Measurements from ENCODE around the gene NRL. TPM values are rescaled to one million over a fixed set of nuclear protein-coding genes. Genes with fewer than 3 reads are reported as not detected.

Gene NRL
- total RNA-seq (2022; extraction: Qiagen RNA extraction; ENCODE audit: low read depth), result 0.58 to 1.0 TPM (median 0.99 TPM) in 5 replicates

GRCh38 chr14:24114532-24115421 is at the start of gene NRL, which contains the start of gene DCAF11:
TSS of gene NRL (minus strand) at chr14:24114949. CDS start at chr14:24082848, 32,101 bp downstream.
TSS of gene DCAF11 (plus strand) at chr14:24114777. CDS start at chr14:24115595, 818 bp downstream.

DNA sequence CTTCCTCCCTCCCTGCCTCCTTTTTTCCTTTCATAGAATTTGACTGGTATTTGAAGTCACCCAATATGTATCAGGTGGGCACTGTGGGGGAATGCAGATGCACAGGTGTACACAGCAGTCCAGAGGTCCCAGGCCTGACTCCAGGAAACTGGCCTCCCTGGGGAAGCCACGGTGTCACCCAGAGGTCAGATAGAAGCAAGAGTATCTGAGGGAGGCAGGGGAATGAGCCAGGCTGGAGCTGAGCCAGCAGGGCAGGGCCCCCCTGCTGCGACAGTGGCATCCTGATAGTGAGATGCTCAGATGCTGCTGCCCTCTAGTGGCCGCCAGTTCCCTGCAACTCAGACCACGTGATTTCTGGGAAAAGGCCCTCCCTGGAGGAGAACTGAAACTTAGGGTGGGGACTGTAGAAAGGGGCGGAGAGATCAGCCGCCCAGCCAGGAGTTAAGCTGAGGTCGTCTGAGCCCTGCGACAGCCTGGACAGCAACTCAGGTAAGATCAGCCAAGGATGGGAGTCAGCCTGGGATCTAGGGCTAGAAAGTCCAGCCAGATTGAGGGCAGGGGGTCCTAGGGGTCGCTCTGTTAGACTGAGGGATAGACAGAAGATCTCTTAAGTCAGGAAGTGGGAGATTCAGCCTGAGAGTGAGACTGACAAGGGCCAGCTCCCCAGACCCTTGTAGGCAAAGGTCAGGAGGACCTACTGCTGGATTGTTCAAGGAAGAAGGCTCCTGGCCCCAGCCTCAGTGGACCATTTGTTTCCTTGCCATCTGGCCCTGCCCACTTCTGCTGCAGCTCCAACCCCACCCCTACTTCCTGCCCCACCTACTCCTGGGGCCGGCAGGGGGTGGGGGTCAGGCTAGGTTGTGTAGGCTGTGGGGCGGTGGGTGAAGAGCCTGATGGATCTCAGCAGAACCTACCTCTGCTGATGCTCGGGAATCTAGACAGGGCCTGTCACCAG is 46.4 kb upstream of the NRL start, which contains the start of gene IRF9:
Gene IRF9 (plus strand): TSS at position 416 of the 955 bp plus-strand sequence. CDS start 880 bp downstream, outside the sequence.

DNA sequence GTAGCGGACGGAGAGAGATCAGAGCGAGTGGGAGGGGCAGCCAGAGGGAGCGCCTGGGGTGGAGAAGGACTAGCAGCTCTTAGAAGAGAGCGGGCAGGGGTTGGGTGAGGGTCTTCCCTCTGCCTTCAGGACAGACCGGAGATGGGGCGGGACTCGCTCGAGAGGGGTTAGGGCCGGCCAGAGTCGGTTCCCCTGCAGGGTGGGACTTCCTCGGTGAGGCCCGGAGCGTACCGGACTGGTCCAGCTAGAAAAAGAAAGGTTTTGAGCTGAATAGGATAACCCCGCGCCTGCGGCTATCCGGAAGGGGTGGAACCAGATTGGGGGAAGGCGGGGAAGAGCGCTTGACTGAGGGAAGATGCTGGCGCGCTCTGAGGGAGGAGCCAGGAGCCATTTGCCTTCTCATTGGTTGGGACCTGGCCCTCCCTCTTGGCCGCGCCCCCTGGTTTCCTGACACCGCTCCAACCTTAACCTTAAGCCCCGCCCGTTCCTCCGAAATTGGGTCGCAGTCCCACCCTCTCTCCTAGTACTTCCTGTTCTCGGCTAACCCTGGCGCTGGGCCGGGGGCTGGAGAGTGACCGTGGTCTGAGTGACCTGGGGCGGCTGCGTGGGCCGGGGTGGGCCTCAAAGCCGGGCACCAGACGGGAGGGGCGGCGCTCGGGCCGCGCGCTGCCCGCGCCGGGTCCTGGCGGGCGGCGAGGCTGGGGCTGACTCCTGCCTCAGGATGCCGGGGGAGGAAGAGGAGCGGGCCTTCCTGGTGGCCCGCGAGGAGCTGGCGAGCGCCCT is 32.4 kb upstream of the NRL start, which contains the start of gene RNF31:
Gene RNF31 (plus strand): TSS at position 521 of the 783 bp plus-strand sequence. CDS start 201 bp downstream, at position 722.

DNA sequence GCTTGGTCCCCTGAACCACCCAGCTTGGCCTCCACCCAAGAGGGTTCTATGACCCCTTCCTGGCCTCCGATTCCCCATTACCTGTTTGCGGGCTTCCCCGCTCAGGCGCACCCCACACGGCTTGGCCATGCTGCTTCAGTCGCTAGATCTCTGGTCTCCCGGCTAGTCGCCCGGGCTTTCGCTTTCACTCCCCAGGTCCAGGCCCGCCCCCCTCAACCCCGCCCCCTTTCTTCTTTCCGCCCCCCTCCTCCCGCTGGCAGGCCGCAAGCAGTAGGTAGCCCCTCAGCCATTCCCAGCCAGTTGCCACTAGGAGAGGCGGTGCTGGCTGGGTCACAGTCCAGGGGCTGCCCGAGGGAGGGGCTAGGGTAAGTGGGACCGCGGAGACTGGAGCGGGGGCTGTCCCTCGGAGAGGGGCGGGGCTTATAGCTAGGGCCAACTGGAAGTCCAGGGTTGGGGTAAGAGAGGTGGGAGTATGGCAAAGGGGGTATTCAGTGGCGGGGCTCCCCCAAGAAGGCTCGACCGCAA is 31.8 kb upstream of the NRL start, which contains the start of gene PSME2:
Gene PSME2 (minus strand): TSS at position 158 of the 525 bp plus-strand sequence. CDS start 29 bp downstream, at position 129.

DNA sequence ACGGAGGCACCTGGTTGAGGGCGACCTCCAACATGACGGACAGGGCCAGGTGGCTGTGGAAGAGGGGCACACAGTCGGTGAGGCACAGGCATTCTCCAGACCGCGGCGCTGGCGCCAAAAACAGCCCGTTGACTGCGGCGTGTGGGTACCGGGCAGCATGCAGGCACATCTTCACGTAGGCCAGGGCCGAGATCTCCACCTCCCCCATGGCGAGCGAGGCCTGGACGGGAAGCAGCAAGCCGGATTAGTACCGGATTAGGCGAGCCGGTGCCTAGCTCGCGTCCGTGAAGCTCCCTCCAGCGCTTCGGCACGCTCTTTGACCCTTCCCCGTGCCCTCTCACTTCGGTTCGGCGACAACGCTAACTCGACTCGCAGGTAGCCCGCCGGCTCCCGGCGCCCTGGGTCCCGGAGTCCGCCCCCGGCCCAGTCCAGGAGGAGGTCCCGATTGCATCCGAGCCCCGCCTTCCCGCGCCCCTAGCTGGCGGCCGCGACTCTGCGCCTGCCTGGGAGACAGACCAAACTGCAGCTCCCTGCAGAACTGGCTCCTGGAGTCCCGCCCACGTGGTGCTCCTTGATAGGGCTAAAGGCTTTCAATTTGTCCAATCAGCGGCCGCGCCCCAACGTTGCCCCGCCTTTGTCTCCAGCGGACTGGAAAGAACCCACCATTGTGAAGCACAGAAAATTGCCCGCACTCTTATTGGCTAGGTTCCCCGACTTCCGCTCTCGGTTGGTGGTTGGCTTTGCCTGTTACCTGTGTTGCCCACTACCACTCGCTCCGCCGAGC is 26.5 kb upstream of the NRL start, which contains the start of gene EMC9:
Gene EMC9 (minus strand): TSS at position 495 of the 784 bp plus-strand sequence. CDS start 287 bp downstream, at position 208.

GRCh38 chr14:24135834-24136683 is 21.3 kb upstream of the NRL start, which contains the start of gene PSME1:
TSS of gene PSME1 (plus strand) at chr14:24136194. CDS start at chr14:24136263, 69 bp downstream.

DNA sequence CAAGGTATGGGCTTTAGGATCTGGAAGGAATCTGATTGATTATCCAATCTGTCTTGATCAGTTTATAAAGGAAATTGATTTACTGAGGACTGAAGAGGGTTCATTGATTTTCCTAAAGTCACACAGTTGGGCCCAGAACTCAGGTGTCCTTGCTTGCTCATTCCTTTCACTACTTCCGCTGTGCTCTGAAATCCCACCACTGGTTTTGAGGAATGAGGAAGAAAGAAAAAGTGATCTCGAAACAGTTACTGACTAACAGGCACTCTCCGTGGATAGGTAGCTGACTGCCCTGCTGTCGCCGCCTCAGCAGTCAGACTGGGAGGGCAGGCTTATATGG is 15.6 kb upstream of the NRL start, which contains the start of gene FITM1:
Gene FITM1 (plus strand): TSS at position 280 of the 337 bp plus-strand sequence. CDS start 905 bp downstream, outside the sequence.

GRCh38 chr14:24093901-24094840 is 20.6 kb downstream of the NRL start, which contains the start of gene PCK2:
TSS of gene PCK2 (plus strand) at chr14:24094311. CDS start at chr14:24094406, 95 bp downstream.

GRCh38 chr14:24071144-24071697 is 43.5 kb downstream of the NRL start, which contains the start of gene CPNE6:
TSS of gene CPNE6 (plus strand) at chr14:24071562. CDS start at chr14:24072937, 1,375 bp downstream.

GRCh38 chr14:24051789-24052655 is 62.7 kb downstream of the NRL start, which contains the start of gene CARMIL3:
TSS of gene CARMIL3 (plus strand) at chr14:24052009. CDS start at chr14:24052154, 145 bp downstream.

Other genes starting within 250 kb of the NRL start
- 39.3 to 49.4 TPM (median 46.9 TPM) in 5 replicates for gene DHRS4, start 161.2 kb downstream of the NRL start, total RNA-seq (2022; extraction: Qiagen RNA extraction; ENCODE audit: low read depth)
- gene DHRS4L2, start 126.0 kb downstream of the NRL start, total RNA-seq (2022; extraction: Qiagen RNA extraction; ENCODE audit: low read depth), result 23.7 to 33.4 TPM (median 29.9 TPM) in 5 replicates
- gene CARMIL3, start 62.9 kb downstream of the NRL start, total RNA-seq (2022; extraction: Qiagen RNA extraction; ENCODE audit: low read depth), result 0.24 to 0.59 TPM (median 0.47 TPM) in 5 replicates
- gene CPNE6, start 43.4 kb downstream of the NRL start, total RNA-seq (2022; extraction: Qiagen RNA extraction; ENCODE audit: low read depth), result not detected in 5 replicates
- 17.9 to 21.1 TPM (median 19.7 TPM) in 5 replicates for gene PCK2, start 20.6 kb downstream of the NRL start, total RNA-seq (2022; extraction: Qiagen RNA extraction; ENCODE audit: low read depth)
- 21.0 to 25.3 TPM (median 21.5 TPM) in 5 replicates for gene DCAF11, start 172 bp downstream of the NRL start, total RNA-seq (2022; extraction: Qiagen RNA extraction; ENCODE audit: low read depth)
- gene FITM1, start 15.7 kb upstream of the NRL start, total RNA-seq (2022; extraction: Qiagen RNA extraction; ENCODE audit: low read depth), result 0.15 to 0.28 TPM (median 0.24 TPM) in 3 of 5 replicates, not detected in the others
- gene PSME1, start 21.2 kb upstream of the NRL start, total RNA-seq (2022; extraction: Qiagen RNA extraction; ENCODE audit: low read depth), result 163 to 182 TPM (median 171 TPM) in 5 replicates
- gene EMC9, start 26.6 kb upstream of the NRL start, total RNA-seq (2022; extraction: Qiagen RNA extraction; ENCODE audit: low read depth), result 50.9 to 61.8 TPM (median 56.9 TPM) in 5 replicates
- 164 to 198 TPM (median 177 TPM) in 5 replicates for gene PSME2, start 31.7 kb upstream of the NRL start, total RNA-seq (2022; extraction: Qiagen RNA extraction; ENCODE audit: low read depth)
- 25.6 to 33.1 TPM (median 29.9 TPM) in 5 replicates for gene RNF31, start 32.5 kb upstream of the NRL start, total RNA-seq (2022; extraction: Qiagen RNA extraction; ENCODE audit: low read depth)
- 14.6 to 21.4 TPM (median 16.7 TPM) in 5 replicates for gene IRF9, start 46.3 kb upstream of the NRL start, total RNA-seq (2022; extraction: Qiagen RNA extraction; ENCODE audit: low read depth)
- gene REC8, start 57.1 kb upstream of the NRL start, total RNA-seq (2022; extraction: Qiagen RNA extraction; ENCODE audit: low read depth), result 3.4 to 6.4 TPM (median 4.3 TPM) in 5 replicates
- gene IPO4, start 73.9 kb upstream of the NRL start, total RNA-seq (2022; extraction: Qiagen RNA extraction; ENCODE audit: low read depth), result 79.6 to 102 TPM (median 88.2 TPM) in 5 replicates
- 65.1 to 72.9 TPM (median 67.8 TPM) in 5 replicates for gene TM9SF1, start 80.5 kb upstream of the NRL start, total RNA-seq (2022; extraction: Qiagen RNA extraction; ENCODE audit: low read depth)
- gene TSSK4, start 90.7 kb upstream of the NRL start, total RNA-seq (2022; extraction: Qiagen RNA extraction; ENCODE audit: low read depth), result 0.07 TPM in 1 of 5 replicates, not detected in the others
- gene CHMP4A, start 98.5 kb upstream of the NRL start, total RNA-seq (2022; extraction: Qiagen RNA extraction; ENCODE audit: low read depth), result 79.6 to 96.4 TPM (median 82.0 TPM) in 5 replicates
- gene MDP1, start 101.1 kb upstream of the NRL start, total RNA-seq (2022; extraction: Qiagen RNA extraction; ENCODE audit: low read depth), result 27.9 to 35.3 TPM (median 29.6 TPM) in 5 replicates
- gene NEDD8, start 117.4 kb upstream of the NRL start, total RNA-seq (2022; extraction: Qiagen RNA extraction; ENCODE audit: low read depth), result 427 to 475 TPM (median 451 TPM) in 5 replicates
- gene GMPR2, start 118.0 kb upstream of the NRL start, total RNA-seq (2022; extraction: Qiagen RNA extraction; ENCODE audit: low read depth), result 52.4 to 64.1 TPM (median 56.5 TPM) in 5 replicates
- gene TINF2, start 127.7 kb upstream of the NRL start, total RNA-seq (2022; extraction: Qiagen RNA extraction; ENCODE audit: low read depth), result 32.6 to 41.9 TPM (median 37.8 TPM) in 5 replicates
- 0.60 to 1.1 TPM (median 0.83 TPM) in 5 replicates for gene TGM1, start 148.2 kb upstream of the NRL start, total RNA-seq (2022; extraction: Qiagen RNA extraction; ENCODE audit: low read depth)
- 12.5 to 19.5 TPM (median 16.6 TPM) in 5 replicates for gene RABGGTA, start 156.6 kb upstream of the NRL start, total RNA-seq (2022; extraction: Qiagen RNA extraction; ENCODE audit: low read depth)
- gene DHRS1, start 184.8 kb upstream of the NRL start, total RNA-seq (2022; extraction: Qiagen RNA extraction; ENCODE audit: low read depth), result 10.9 to 13.5 TPM (median 11.8 TPM) in 5 replicates
- 15.6 to 19.7 TPM (median 18.9 TPM) in 5 replicates for gene NOP9, start 184.9 kb upstream of the NRL start, total RNA-seq (2022; extraction: Qiagen RNA extraction; ENCODE audit: low read depth)
- gene CIDEB, start 193.0 kb upstream of the NRL start, total RNA-seq (2022; extraction: Qiagen RNA extraction; ENCODE audit: low read depth), result 0.14 to 0.70 TPM (median 0.29 TPM) in 5 replicates
- gene LTB4R2, start 195.2 kb upstream of the NRL start, total RNA-seq (2022; extraction: Qiagen RNA extraction; ENCODE audit: low read depth), result 2.4 to 5.7 TPM (median 4.7 TPM) in 5 replicates
- 3.4 to 8.6 TPM (median 5.6 TPM) in 5 replicates for gene LTB4R, start 196.6 kb upstream of the NRL start, total RNA-seq (2022; extraction: Qiagen RNA extraction; ENCODE audit: low read depth)
- gene ADCY4, start 220.1 kb upstream of the NRL start, total RNA-seq (2022; extraction: Qiagen RNA extraction; ENCODE audit: low read depth), result not detected in 5 replicates
- gene RIPK3, start 225.0 kb upstream of the NRL start, total RNA-seq (2022; extraction: Qiagen RNA extraction; ENCODE audit: low read depth), result not detected in 5 replicates